NCI-H1417 treated with DMSO at 0.1 percent for 48 hours (cell line): ENCODE data around the gene HHIPL1.

ENCODE experiments used
- DNase-seq: peaks from one replicate; lab custom pipeline; 2025; lab: John Stamatoyannopoulos, UW

Gene HHIPL1

GRCh38 chr14:99675951-99676350 is 31.0 kb downstream of the HHIPL1 start:
- no peak for DNase-seq

- no peak for DNase-seq
These were observed 31.7 kb downstream of the HHIPL1 start for GRCh38 chr14:99676657-99677056.

- DNase-seq: no peak
These were observed 32.6 kb downstream of the HHIPL1 start for GRCh38 chr14:99677231-99678140.

- no peak for DNase-seq
These were observed 33.3 kb downstream of the HHIPL1 start for GRCh38 chr14:99678198-99678597.

GRCh38 chr14:99679111-99679510 is 34.2 kb downstream of the HHIPL1 start:
- DNase-seq: no peak

GRCh38 chr14:99679543-99679942 is 34.6 kb downstream of the HHIPL1 start:
- DNase-seq: no peak

- no peak for DNase-seq
These were observed 35.1 kb downstream of the HHIPL1 start for GRCh38 chr14:99679996-99680395.

- peak; percentile 45 for DNase-seq
These were observed 36.3 kb downstream of the HHIPL1 start for GRCh38 chr14:99681101-99681831.

GRCh38 chr14:99681832-99682148 is 36.9 kb downstream of the HHIPL1 start:
- no peak for DNase-seq

GRCh38 chr14:99682809-99683618 is 38.1 kb downstream of the HHIPL1 start:
- DNase-seq: no peak

- DNase-seq: peak; percentile 96
These were observed 38.9 kb downstream of the HHIPL1 start, which contains the start of gene CYP46A1 for GRCh38 chr14:99683619-99684409. CYP46A1 (plus strand) TSS chr14:99684298; CDS start chr14:99684418, 120 bp downstream.

GRCh38 chr14:99684410-99684934 is 39.5 kb downstream of the HHIPL1 start:
- no peak for DNase-seq

- DNase-seq: no peak
These were observed 40.2 kb downstream of the HHIPL1 start for GRCh38 chr14:99685151-99685591.

GRCh38 chr14:99685596-99685995 is 40.7 kb downstream of the HHIPL1 start:
- no peak for DNase-seq

- no peak for DNase-seq
These were observed 41.8 kb downstream of the HHIPL1 start for GRCh38 chr14:99686557-99687283.

GRCh38 chr14:99687284-99688209 is 42.6 kb downstream of the HHIPL1 start:
- DNase-seq: no peak

GRCh38 chr14:99688210-99688581 is 43.3 kb downstream of the HHIPL1 start:
- DNase-seq: no peak

- no peak for DNase-seq
These were observed 43.7 kb downstream of the HHIPL1 start for GRCh38 chr14:99688629-99689028.
